Neural cell (in vitro differentiated cells): ENCODE results near the gene ERBB4.

Source experiments
- EP300 ChIP-seq: fragments of 450-650 bp; conservative IDR thresholded peaks from 2 replicates; pipeline ENCODE4 v1.6.1; 2014; ENCODE audit warnings: antibody characterized with exemption, mild to moderate bottlenecking, moderate library complexity; ENCODE audit not compliant: poor library complexity, severe bottlenecking
- EZH2 ChIP-seq: fragments of 200-600, 300-800 bp; shearing (Covaris generic), sonication (generic); IDR thresholded peaks from 2 replicates; pipeline ENCODE4 v1.6.1; 2014; ENCODE audit warnings: antibody characterized with exemption, low read length, borderline replicate concordance, mild to moderate bottlenecking; ENCODE audit not compliant: insufficient read depth, poor library complexity, severe bottlenecking
- MXI1 ChIP-seq: fragments of 450-650 bp; conservative IDR thresholded peaks from 2 replicates; pipeline ENCODE4 v1.6.1; 2014; ENCODE audit warnings: antibody characterized with exemption, mild to moderate bottlenecking; ENCODE audit not compliant: poor library complexity, severe bottlenecking
- POLR2AphosphoS5 ChIP-seq: IDR thresholded peaks from 2 replicates; pipeline ENCODE4 v1.6.1; 2012
- RAD21 ChIP-seq: fragments of 450-650 bp; conservative IDR thresholded peaks from 2 replicates; pipeline ENCODE4 v1.6.1; 2014; ENCODE audit warnings: antibody characterized with exemption, mild to moderate bottlenecking, moderate library complexity
- SMC3 ChIP-seq: fragments of 450-650 bp; conservative IDR thresholded peaks from 2 replicates; pipeline ENCODE4 v1.6.1; 2014; ENCODE audit warnings: antibody characterized with exemption, mild to moderate bottlenecking, moderate library complexity; ENCODE audit not compliant: poor library complexity
- TF ChIP-seq, protein P1 (sequence below): fragments of 450-650 bp; IDR thresholded peaks from 2 replicates; pipeline ENCODE4 v1.5.1; 2014; ENCODE audit warnings: antibody characterized with exemption, mild to moderate bottlenecking, moderate library complexity; ENCODE audit not compliant: poor library complexity, severe bottlenecking

DNA sequence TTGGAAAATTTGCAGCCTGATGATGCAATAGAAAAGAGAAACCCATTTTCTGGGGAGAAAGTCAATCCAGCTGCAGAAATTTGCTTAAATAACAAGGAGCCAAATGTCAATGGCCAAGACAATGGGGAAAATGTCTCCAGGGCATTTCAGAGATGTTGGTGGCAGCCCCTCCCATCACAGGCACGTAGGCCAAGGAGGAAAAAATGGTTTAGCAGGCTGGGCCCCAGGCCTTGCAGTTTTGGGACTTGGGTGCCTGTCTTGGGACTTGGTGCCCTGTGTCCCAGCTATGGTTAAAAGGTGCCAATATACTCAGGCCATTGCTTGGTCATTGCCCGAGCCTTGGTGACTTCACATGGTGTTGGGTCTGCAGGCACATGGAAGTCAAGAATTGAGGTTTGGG lies 368.2 kb downstream of the ERBB4 start:
- TF ChIP-seq, protein P1, sequence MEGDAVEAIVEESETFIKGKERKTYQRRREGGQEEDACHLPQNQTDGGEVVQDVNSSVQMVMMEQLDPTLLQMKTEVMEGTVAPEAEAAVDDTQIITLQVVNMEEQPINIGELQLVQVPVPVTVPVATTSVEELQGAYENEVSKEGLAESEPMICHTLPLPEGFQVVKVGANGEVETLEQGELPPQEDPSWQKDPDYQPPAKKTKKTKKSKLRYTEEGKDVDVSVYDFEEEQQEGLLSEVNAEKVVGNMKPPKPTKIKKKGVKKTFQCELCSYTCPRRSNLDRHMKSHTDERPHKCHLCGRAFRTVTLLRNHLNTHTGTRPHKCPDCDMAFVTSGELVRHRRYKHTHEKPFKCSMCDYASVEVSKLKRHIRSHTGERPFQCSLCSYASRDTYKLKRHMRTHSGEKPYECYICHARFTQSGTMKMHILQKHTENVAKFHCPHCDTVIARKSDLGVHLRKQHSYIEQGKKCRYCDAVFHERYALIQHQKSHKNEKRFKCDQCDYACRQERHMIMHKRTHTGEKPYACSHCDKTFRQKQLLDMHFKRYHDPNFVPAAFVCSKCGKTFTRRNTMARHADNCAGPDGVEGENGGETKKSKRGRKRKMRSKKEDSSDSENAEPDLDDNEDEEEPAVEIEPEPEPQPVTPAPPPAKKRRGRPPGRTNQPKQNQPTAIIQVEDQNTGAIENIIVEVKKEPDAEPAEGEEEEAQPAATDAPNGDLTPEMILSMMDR = no peak
- TF ChIP-seq EZH2 = no peak
- no peak for TF ChIP-seq RAD21
- no peak for TF ChIP-seq SMC3
- no peak for TF ChIP-seq EP300
- TF ChIP-seq MXI1 = no peak
- TF ChIP-seq POLR2AphosphoS5 = no peak
